Measurements from ENCODE around the gene ATP2B2.
"Not testable (repeated sequence)": the region's sequence is repeated elsewhere in the genome, so short reads cannot be mapped to it uniquely, and the experiment has no call there.

Gene ATP2B2

DNA sequence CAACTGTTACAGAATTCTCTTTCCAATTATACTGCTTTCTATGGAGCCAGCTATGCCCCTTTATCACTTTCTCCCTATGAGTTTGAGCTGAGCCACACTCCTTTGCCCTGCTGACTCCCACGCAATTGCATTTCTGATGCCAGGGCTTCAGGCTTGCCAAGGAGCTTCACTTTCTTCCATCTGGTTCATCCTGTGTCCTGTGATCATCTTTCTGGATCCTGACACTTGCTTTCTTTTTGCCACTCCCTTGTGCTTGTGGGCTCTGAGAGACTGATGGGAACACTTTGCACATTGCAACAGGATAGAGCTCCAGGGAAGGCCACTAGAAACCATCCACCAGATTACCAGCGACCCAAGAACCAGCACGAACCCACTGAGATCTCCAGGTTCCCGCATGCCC is 107.5 kb downstream of the ATP2B2 start:
- no peak for DNase-seq

DNA sequence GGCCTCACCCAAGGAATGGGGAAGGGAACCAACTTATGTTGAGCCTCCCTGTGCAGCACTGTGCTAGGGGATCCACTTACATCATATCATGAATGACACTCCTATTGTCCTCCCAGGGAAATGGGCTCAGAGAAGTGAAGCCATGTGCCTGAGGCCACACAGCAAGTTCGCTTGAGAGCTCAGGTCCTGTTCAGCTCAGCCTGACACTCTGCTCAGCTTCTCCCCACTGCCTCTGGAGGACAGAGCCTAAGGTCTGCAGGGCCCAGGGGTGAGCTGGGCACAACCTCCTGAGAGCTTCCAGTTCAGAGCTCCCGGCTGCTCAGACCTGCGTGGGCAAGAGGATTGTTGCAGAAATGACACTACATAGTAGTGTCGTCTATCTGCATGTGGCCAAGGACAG is 108.5 kb downstream of the ATP2B2 start:
- DNase-seq = no peak

DNA sequence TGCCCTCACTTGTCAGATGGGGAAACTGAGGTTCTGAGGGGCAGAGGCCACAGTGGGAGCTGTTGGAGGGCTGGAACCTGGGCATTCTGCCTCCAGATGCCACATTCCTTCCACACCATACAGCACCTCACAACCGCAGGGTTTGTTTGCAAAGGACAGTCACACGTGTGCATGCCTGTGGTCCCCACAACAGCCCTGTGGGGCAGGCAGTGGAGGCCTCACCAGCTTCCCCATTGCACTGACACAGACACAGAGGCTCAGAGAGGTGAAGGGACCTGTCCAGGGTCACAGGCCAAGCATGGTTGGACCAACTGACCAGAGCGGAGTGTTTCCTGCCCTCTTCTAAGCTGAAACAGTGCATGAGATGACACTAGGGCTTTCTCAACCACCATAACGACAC is 109.3 kb downstream of the ATP2B2 start:
- no peak for DNase-seq

DNA sequence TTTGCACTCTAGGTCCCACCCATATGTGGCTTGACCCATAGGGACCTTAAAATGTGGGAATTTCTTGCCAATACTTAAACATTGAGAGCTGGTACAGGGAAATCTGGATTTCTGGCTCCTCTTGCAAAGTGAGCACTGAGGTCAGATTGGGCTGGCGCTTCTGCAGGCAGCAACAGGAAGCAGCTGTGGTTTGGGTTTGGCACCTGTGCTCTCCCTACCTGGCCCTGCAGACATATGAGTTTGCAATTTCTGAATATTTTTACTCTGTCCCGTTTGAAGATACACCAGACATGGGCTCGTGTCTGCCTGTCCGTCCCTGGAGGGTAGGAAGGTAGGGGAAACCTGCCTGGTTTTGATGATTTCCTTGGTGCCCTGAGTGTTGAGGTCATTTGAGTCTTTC is 109.7 kb downstream of the ATP2B2 start:
- DNase-seq = no peak

- DNase-seq = no peak
Observed at GRCh38 chr3:10395196-10395595, 110.2 kb downstream of the ATP2B2 start.

DNA sequence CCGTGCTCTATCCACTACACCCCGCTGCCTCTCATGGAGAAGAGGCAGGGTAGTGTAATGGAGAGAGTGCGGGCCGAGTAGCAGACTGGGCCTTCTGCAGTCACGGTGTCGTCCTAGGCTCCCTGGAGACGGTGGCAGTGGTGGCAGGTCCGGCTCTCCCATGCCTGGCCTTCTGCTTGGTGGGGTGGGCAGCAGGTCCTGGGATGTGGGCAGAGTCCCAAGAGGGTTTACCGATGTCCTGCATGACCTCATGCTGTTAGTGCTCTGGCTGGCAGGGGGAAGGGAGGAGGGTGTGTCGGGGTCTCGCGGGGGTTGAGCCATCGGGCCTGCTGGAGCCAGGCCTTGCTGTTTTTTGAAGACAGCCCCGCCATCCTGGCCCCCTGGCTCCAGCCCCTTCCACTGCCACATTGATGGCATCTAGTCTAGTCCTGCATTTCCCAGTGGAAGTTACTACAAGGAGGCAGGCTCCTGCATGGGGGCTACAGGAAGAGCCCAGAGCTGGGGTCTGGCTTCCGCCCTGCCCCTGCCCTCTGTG is 110.8 kb downstream of the ATP2B2 start:
- DNase-seq = no peak

DNA sequence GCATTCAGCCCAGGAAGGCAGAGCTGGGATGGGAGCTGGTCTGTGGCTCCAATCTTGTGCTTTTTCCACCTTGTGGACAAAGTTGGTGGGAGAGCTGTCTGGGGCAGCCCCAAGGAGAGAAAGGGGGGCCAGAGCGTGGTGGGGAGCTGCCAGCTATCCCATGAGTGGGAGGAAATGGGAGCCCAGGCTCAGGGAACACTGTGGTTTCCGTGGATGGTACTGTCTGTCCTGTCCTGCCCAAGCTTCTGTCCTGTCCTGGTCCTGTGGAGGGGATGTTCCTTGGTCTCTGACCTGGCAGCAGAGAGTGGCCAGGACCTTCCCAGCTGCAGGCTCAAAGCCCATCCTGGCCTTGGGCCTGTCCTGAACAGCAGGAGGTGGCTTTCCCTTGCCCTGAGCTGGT is 111.9 kb downstream of the ATP2B2 start:
- DNase-seq = no peak

DNA sequence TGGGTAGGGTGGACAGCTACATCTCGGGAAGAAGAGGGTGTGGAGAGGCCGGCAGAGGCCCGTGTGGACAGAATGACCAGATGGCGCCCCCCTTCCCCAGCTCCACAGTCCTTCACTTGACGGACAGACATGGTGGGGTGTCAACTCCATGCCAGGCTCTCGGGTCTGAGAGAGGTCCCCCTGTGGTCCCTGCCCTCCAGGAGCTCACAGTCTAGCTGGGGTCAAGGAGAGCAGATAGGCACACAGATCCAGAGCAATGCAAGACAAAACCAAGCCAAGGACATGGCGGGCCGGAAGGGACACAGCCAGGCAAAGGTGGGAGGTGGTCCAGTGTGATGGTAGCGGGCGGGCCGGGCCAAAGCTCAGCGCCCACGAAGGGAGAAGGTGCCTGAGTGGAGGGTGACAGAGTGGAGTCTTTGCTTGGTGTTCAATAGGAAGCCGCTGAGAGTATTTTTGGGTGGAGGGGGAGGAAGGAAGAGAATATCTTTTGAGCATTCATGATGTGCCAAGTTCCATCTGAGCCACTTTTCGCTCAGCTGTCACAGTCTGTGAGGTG is 112.4 kb downstream of the ATP2B2 start:
- no peak for DNase-seq

- no peak for DNase-seq
Observed at GRCh38 chr3:10392244-10392643, 113.1 kb downstream of the ATP2B2 start.

DNA sequence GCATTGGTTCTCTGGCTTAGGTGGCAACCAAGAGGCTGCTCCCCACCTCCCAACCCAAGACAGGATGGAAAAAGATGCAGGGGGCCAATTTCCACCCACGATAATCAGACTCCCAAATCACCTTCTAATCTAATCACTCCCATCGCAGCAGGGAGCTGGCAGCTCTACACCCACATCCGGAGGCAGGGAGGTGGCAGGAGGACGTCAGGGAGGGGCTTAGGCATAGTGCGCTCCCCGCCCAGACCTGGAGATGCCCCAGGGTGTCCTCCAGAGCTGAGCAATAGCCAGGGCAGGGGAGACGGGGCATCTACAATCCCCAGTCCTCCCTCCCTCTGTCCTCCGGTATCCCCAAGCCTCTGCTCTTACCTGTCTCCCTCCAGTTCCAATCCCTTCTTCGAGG is 114.0 kb downstream of the ATP2B2 start:
- DNase-seq = no peak

GRCh38 chr3:10390641-10391373 is 114.6 kb downstream of the ATP2B2 start:
- DNase-seq = no peak

GRCh38 chr3:10389995-10390394 is 115.4 kb downstream of the ATP2B2 start:
- DNase-seq = no peak

GRCh38 chr3:10389339-10389738 is 116.0 kb downstream of the ATP2B2 start:
- DNase-seq = no peak

GRCh38 chr3:10387881-10388609 is 117.3 kb downstream of the ATP2B2 start:
- DNase-seq = no peak

DNA sequence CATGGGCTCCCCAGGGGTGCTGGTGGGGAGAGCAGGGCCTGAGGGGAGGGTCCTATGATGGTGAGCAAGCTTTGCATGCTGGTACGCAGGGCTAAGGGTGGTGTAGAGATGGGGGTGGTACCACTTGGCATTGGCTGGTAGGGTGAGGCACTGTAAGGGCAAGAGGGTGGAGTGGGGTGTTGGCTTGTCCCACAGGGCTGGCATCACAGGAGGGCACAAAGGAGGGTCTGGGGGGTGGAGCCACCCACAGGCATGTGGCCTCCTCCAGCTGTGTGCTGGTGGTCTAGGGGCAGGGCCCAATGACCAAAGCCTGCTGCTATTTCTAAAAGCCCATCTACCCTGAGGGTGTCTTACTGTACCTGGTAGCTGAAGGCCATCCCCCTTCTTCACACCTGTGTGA is 119.3 kb downstream of the ATP2B2 start:
- no peak for DNase-seq

DNA sequence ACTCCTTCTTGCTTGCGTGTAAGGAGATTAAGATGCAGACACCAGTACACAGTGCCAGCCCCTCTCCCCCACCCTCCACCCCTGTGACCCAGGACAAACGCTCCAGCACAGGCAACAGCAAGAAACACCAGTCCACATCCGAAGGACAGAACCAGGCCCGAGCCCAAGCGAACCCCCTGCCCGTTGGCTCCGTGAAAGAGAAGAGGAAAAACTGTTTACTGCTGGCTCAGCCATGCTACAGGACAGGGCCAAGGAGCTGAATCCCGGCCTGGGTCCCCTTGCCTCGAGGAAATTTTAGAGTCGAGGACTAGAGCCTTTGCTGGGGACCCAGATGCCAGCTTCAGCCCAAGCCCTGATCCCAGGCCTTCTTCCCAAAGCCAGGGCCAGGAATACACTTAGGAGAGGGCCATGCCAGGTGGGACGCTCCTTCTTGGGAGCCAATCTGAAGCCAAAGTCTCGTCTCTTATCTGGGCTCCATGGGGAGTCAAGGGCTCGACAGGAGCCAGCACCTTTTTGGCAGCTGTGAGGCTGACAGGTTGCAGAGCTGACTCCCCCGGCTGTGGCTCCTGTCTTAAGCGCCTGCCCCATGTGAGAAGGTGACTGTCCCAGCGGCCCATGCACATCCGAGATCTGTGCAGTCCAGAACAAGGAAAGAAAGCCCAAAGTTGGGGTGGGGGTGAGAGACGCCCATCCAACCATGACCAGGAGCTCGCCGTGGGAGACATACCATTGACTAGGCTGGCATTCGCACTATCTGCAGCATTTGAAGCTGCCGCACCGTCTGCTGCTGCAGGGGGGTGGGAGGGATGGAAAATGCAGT is 120.6 kb downstream of the ATP2B2 start:
- no peak for DNase-seq

DNA sequence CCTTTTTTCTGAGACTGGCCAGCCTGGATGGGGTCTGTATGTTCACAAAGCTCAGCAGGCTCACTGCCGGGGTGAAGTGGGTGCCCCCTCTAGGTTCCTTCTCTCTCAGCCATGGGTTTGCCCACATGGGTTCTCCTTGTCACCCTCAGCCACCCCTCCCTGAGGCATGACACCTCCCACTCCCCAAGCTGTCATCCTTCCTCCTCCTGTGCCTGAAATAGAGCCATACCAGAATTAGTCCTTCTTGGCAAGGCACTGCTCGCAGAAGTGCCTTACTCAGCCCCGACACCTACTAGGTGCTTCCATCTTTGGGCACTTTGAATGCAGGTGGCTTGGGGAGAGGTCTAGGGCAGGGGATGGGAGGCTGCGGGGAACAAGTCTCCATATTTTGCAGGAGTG is 121.5 kb downstream of the ATP2B2 start:
- no peak for DNase-seq

DNA sequence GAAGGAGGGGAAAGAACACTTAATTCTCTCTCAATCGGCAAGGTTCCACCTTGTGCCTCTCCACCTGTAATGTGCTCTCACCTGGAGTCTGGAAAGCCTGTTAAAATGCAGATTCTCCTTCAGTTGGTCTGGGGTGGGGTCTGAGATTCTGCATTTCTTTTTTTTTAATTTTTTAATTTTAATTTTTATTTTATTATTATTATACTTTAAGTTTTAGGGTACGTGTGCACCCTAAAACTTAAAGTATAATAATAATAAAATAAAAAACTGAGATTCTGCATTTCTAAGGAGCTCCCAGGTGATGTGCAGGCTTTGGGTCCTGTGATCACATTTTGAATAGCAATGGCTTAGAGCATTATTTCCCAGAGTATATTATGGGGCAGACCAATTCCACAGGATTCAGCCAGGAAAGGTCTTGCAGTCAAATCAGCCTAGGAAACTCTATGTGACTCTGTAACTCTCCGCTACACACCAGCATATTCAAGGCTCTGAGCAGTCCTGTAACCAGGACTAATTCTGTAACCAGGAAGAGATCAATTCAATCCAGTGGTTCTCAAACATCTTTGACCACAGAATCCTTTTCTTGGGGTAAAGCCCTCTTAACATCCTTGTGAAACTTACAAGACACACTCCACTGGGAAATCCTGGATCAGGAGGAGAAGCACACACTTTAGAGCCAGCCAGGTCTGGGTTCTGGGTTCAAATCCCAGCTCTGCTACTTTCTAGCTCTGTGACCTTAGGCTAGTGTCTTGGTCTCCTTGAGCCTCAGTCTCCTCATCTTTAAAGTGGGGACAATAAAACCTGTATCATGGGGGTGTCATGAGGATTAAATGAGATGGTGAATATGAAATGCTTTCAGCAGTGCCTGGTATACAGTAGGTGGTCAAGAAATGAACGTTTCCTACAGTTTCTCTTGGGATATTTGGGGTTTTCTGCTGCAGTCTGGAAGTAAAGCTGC is 122.2 kb downstream of the ATP2B2 start:
- no peak for DNase-seq

GRCh38 chr3:10382445-10382844 is 122.9 kb downstream of the ATP2B2 start:
- DNase-seq = not testable (repeated sequence)

GRCh38 chr3:10381336-10381735 is 124.0 kb downstream of the ATP2B2 start:
- DNase-seq = no peak

- no peak for DNase-seq
Observed at GRCh38 chr3:10380906-10381305, 124.5 kb downstream of the ATP2B2 start.

- no peak for DNase-seq
Observed at GRCh38 chr3:10379961-10380360, 125.4 kb downstream of the ATP2B2 start.

Measured in hippocampal formation (tissue), 2 donors.